ENCODE results near the gene SLC25A34.

The SLC25A34 gene

DNA sequence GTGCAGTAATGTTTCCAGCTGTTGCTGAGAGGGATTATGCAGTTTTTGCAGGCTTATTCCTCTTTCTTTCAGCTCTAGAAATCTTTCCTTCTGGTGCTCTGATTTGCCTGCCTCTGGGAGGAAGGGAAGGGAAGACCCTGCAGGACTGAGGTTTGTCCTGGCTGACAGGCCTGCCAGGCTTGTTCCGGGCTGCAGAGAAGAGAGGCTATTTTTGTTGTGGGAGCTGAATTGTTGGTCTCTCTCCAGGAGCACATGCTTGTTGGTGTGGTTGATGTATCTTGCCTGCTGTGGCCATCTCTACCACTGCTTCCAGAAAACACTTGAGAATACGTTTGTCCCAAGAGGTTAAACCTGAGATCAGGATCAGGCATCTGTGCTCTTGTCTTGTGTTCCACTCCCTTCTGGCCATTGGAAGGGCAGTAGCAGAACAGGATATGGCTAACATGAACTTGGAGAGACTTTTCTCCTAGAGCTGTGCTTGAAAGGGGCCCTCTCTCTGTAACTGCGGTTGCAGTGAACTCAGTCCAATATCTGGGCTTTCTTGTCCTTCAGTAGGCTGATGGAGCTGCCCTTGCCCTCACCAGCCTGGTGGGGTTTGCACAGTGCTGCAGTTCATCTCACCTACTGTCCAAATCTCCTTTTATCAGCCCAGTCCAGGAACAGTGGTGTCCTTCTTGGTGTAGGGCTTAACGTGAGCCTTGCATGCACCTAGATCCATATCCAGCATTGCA, 21.5 kb upstream of the SLC25A34 start:
- DNase-seq: no peak

DNA sequence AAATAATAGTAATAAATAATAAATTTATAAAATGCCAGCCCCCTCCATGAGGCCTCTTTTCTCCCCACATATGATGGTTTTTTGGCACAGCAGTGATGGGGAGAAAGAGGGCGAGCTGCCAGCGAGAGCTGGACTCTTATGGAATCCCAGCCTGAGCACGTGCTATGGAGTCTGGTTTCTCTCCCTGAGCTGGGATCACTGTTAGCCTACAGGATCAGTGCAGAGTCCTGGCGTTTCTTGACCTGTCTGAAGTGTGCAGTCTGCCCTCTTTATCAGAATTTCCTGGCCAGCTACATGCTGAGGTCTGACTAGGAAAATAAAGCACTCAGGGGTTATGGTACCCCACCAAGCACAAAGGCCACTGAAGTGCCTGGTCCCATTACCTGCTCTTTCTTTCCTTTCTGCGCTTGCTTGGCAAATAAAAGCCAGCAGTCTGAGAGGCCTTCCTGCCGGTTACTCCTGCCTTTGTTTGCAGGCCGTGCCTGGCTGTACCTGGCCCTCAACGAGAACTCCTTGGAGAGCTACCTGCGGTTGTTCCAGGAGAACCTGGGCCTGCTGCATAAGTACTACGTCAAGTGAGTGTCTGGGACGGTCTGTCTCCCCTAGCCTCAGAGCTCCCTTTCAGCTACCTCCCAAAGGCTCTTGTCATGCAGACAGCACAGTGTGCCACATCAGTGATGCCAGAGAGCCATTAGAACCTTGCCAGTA, 18.5 kb upstream of the SLC25A34 start:
- no peak for DNase-seq

DNA sequence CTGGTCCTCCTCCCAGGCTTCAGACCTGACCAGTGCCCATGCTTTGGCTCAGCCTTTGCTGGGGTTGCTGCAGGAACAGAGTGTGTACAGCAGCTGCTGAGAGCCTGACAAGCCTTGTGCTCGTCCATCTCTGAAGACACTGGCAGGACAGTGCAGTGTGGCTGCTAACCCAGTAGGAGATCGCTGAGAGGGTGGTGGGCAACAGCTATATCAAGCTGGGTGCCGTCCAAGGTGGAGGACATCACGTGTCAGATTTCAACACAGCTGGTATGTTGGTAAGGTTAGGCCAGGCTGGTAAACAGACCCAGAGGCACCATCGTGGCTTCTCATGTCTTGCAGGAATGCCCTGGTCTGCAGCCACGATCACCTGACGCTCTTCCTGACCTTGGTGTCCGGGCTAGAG, 17.9 kb upstream of the SLC25A34 start:
- no peak for DNase-seq

DNA sequence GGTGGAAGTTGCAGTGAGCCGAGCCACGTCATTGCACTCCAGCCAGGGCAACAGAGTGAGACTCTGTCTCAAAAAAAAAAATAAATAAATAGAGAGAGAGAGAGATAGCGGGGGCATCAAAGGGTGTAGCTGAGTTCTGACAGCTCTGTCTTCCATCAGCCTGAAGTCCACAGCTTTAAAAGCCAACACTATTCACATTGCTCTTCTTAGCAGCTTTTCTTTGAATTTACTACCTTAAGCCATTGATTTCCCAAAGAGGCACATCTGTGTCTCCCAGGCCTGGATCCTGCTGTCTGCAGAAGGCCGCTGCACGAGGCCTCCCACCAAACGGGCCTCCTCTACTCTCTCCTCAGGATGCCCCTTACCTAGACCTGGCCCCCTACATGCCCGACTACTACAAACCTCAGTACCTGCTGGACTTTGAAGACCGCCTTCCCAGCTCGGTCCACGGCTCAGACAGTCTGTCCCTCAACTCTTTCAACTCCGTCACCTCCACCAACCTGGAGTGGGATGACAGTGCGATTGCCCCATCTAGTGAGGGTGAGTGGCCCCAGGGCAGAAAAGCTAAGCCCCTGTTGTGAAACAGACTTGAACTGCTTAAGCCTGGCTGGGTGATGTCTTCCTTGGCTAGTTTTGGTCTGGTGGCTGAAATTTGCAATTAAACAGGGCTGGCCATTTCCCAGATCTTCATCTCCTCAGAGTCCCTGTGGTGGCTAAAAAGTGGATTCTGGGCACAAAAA, 16.5 kb upstream of the SLC25A34 start:
- DNase-seq: no peak

DNA sequence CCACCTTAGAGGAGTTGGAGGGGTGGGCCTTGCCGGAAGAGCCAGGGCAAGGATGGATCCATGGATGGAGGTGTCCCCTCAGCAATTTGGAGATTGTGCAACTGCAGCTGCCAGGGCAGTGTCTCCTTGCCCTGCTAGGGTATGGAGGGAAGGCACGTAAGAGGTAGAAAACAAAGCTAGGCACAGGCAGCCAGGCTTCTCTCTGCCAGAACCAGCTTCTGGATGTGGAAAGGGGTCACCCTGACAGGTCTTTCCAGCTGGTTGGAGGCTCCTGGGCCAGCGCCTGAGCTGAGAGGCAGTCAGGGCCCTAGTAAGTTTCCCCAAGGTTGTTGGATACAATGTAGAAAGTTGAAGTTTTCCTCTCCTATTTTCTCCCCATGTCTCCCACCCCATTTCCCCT, 15.2 kb upstream of the SLC25A34 start:
- DNase-seq: no peak

DNA sequence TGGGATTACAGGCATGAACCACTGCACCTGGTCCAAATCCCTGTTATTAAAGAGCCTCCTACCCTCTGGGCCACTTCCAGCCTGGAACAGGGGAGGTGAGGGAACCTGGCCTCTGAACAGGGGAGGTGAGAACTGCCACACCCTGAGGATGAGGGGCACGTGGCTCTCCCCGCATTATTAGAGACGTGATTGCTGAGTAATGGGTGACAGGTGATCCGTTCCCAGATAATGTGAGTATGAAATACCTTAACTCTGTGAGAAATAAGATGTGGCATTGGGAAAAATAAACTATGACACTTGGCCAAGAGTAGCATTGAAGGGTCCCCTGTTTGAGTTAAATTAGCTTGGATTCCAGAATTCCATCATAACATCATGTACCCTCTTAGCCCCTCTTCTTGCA, 13.6 kb upstream of the SLC25A34 start:
- no peak for DNase-seq

DNA sequence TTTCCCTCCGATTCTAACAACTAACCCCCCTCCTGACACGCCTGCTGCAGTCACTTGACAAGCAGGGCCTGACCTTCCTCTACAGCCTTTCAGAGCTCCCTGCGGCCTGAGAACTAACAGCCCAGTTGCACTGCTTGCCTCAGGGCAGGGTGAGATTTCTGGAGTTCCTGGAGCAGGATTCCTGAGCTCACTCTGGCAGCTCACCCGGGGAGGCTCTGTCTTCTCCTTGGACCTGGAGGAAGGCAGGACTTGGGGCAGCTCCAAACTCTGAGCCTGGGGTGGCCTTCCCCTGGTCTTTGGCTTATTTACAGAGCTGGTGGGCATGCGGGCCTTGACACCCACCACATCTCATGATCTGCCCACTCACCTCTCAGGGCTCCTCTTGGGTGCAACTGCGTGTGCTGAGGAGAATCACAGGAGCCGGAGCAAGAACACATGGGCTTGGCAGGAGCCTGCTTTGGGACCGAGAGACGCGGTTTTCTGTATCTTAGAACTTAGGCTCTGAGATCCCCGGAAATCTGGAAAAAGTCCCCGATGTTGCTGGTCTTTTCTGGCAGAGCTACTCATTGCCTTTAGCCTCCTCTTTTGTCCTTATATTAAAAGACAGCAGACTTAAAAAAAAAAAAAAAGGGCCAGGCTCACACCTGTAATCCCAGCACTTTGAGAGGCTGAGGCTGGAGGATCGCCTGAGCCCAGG, 13.1 kb upstream of the SLC25A34 start:
- no peak for DNase-seq

DNA sequence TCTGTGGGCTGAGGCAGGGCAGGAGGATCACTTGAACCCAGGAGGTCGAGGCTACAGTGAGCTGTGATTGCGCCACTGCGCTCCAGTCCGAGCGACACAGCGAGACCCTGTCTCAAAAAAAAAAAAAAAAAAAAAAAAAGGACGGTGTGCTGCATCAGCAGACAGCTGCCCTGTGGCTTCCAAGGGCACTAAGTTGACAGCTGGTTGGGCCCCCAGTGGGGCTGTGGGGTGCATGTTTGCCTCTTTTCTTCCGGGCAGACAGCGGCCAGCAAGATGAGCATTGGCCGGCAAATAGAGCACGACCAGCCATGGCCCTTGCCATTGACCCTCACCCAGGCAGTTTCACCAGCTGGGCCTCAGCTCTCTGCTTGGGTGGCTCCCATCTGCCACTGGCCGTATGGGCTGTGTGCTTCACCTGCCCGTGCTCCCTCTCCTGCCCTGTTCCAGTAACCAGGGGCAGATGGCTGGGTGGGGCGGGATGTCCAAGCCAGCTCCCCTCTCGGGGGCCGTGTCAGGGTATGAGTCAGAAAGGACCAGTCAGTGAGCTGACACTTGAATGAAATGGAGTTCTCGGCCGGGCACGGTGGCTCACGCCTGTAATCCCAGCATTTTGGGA, 12.3 kb upstream of the SLC25A34 start:
- peak; percentile 7 for DNase-seq

DNA sequence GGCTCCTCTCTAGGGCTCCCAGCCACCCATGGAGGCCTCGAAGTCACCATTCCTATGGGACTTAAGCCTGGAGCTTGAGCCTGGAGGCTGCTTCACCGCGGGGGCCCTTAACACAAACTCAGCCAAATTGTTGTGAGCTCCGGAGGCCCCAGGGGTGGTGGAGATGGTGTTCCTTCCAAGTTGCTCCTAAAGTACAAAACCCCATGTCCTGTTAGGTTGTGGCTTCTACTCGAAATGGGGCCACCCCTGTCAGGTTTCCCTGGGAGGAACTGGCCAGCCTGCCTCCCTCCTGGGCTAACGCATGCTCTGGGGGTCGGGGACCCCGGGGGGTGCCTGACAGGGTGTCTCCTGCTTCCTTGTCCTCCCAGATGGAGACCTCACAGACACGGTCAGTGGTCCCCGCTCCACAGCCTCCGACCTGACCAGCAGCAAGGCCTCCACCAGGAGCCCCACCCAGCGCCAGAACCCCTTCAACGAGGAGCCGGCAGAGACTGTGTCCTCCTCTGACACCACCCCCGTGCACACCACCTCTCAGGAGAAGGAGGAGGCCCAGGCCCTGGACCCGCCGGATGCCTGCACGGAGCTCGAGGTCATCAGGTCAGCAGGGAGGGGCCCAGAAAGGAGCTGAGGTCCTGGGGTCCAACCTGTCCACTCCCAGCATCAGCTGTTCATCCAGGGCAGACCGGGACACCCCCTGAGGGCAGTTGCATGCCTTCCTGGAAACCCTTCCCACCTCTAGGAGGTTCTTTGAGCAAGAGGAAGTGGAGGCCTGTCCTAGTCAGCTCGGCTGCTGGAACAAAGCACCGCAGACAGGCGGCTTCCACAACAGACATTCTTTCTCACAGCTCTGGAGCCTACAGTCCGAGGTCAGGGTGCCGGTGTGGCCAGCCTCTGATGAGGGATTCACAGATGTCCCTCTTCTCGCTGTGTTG, 10.8 kb upstream of the SLC25A34 start:
- DNase-seq: no peak

DNA sequence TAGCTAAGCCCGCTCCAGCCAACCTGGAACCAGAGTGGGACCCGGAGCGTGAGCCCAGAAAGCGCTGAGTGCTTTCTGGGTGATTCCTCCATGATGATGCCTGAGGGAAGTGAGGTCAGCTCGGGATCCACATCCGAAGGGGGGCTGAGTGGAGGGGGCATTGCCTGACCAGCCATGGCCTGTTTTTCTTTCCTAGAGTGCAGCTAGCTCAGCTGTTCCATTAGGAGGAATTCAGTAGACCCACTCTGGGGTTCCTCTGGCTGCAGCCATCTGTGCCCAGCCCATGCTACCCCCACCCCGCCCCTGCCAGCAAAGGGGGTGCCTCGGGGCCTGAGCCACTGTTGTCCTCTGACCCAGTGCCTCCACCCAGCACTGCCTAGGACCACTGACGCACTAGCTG, 9.6 kb upstream of the SLC25A34 start:
- no peak for DNase-seq

DNA sequence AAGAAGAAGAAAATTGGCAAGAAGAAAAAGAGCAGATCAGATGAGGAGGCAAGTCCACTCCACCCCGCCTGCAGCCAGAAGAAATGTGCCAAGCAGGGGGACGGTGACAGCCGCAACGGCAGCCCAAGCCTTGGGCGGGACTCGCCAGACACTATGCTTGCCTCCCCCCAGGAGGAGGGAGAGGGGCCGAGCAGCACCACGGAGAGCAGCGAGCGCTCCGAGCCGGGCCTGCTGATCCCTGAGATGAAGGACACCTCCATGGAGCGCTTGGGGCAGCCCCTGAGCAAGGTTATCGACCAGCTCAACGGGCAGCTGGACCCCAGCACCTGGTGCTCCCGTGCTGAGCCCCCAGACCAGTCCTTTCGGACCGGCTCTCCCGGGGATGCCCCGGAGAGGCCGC, 9.0 kb upstream of the SLC25A34 start:
- no peak for DNase-seq

DNA sequence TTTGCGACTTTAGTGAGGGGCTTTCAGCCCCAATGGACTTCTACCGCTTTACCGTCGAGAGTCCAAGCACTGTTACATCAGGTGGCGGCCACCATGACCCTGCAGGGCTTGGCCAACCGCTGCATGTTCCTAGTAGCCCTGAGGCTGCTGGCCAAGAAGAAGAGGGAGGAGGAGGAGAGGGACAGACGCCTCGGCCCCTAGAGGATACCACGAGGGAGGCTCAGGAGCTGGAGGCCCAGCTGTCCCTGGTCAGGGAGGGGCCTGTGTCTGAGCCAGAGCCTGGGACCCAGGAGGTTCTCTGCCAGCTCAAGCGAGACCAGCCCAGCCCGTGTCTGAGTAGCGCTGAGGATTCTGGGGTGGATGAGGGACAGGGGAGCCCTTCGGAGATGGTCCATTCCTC, 8.6 kb upstream of the SLC25A34 start:
- DNase-seq: no peak

DNA sequence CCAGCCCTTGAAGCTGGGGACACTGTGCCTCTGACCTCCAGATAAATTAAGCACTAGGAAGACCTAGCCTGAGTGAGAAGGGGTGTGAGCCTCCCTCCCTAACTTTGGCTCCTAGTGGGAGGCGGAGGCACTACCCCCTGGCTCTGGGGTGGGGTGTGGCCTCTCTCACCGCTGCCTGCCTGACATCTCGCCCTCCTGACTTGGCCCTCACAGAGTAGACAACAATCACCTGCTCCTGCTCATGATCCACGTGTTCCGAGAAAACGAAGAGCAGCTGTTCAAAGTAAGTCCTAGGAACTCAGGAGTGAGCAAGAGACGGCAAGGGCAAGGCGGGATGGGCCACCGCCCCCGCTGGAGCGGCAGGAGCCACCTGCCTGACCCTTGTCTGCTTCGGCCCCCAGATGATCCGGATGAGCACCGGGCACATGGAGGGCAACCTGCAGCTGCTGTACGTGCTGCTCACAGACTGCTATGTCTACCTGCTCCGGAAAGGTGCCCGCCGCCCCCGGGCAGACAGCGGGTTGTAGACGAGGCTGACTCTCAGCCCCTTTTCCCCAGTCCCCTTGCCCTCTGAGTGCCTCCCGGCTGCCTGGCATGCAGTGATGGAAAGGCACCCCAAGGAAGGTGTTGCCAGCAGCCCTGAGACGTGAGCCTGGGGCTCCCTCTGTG, 8.1 kb upstream of the SLC25A34 start:
- DNase-seq: no peak

DNA sequence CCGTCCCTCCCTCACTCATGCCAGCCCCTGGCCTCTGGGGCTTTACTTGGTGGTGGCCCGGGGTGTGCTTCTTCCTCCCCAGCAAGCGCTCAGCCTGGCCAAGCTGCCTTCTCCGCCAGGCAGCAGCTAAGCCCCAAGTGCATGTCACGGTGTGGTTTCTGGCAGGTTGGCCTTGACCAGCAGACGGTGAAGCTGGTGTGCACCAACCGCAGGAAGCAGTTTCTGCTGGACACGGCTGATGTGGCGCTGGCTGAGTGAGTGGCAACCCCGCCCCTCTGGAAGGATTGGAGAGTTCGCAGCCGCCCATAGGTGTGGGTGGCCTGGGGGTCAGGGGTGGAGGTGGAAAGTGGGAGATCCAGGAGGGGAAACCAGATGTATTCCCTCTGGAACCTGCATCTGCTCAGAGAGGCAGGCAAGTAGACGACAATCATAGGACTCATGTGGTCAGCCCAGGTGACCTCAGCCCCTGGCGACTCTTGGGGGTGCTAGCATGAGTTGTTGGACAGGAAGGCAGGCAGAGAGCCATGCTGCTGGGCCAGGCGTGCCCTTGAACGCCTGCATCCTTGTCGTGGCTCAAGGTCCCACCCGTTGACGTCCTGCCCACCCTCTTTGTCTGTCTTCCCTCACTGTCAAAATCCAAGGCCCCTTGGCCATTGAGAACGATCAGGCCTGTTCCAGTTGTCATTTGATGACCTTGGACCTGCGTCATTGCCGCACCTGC, 7.0 kb upstream of the SLC25A34 start:
- no peak for DNase-seq

DNA sequence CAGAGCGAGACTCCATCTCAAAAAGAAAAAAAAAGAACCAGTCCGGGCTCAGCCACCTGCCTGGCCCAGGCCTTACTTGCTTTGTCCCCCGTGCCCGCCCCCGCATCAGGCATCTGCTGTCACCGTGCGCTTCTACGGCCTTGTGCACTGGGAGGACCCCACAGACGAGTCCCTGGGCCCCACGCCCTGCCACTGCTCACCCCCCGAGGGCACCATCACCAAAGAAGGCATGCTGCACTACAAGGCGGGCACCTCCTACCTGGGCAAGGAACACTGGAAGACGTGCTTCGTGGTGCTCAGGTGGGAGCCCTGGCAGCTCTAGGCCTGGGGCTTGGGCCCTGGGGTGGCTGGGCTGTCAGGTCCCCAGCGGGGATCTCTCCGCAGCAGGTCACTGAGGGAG, 5.6 kb upstream of the SLC25A34 start:
- no peak for DNase-seq

DNA sequence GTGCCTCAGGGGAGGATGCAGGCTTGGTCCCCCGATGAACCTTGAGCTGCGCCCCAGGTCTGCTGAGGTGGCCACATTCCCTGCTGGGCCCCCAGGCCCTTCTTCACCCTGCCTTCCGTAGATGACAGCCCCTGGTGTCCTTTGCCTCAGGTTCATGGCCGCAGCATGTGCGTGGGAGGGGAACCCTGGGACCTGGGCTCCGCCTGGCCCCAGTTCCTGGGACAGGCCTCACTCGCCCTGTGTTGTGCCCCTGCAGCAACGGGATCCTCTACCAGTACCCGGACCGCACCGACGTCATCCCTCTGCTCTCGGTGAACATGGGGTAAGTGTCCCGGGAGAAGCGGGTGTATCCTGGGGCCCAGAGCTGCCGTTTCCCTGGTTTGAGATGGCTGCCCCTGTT, 5.1 kb upstream of the SLC25A34 start:
- no peak for DNase-seq

DNA sequence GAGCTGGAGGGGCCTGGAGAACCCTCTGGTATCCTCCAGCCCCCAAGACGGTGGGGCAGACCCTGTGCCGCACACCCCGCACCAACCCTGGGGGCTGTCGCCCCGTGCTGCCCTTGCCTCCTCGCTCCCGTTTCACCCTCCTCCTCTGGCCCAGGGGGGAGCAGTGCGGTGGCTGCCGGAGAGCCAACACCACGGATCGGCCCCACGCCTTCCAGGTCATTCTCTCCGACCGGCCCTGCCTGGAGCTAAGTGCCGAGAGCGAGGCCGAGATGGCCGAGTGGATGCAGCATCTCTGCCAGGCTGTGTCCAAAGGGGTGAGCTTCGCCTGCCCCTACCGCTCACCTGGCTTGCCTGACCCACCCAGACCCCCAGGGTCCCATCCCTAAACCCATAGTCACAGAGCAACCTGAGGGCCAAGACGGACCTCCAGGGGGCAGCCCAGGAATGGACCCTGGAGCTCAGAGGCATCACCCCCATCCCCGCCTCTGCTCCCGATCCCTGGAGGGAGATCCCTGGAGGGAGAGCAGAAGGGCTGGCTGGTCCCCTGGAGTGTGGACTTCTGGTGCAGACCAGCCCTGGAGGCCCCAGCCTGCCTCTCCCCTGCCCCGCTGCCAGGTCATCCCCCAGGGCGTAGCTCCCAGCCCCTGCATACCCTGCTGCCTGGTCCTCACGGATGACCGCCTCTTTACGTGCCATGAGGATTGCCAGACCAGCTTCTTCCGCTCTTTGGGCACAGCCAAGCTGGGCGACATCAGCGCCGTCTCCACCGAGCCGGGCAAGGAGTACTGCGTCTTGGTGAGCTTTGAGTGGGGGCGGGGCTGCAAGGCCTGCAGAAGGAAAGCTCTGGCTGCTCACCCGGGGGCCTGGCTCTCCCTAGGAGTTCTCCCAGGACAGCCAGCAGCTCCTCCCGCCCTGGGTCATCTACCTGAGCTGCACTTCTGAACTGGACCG, 4.0 kb upstream of the SLC25A34 start:
- no peak for DNase-seq

DNA sequence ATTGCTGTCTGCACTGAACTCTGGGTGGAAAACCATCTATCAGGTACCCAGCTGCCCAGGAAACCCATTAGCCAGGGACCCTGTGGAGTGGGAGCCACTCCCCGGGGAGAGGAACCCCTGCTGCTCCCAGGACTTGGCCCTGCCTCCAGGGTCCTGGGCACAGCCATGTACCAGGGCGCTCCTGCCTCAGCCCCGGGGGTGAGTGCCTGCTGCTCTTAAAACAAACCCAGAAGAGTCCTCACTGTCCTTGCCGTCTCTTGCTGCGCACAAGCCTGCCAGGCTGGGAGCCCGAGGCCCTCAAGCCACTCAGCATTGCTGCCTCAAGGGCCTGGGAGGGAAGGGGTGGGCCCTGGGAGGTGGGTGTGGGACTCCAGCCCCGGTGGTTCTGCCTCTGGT, 3.4 kb upstream of the SLC25A34 start:
- DNase-seq: peak; percentile 34

DNA sequence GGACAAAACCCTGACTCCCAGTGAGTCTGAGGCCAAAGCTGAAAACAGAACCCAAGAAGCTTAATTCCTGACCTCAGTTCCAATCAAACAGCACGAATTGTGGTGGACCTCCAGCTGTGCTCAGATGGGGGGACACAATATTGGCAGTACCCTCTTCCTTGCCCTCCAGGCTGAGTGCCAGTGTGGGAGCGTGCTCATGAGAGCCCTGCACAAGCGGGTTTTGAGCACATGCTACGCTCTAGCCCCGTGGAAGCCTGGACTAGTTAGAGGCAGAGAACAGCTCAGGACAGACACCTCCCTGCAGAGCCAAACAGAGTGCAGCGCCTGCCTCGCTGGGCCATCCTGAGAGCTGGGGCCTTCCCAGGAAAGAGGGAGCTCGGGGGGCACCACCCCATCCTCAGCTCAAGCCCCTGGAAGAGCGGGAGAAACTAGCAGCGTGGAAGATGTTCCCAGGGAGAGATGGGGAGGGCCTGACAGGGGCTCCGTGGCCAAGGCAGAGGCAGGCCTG, 2.8 kb upstream of the SLC25A34 start:
- no peak for DNase-seq

All from NCI-H69 (cell line).